Prostate gland (tissue), 2 donors: Measurements from ENCODE around the gene GATAD2B. TPM values are rescaled to one million over a fixed set of nuclear protein-coding genes. Genes with fewer than 3 reads are reported as not detected.
"Not testable (repeated sequence)": the region's sequence is repeated elsewhere in the genome, so short reads cannot be mapped to it uniquely, and the experiment has no call there.

ENCODE experiments used
- DNase-seq: peaks from one replicate; pipeline ENCODE4 v3.0.0-alpha.2; 2019; ENCODE audit warnings: low spot score
- H3K27ac ChIP-seq, 2 donors: fragments of 200-600 bp; sonication (generic); 2 replicates each; pipeline ENCODE4 v1.5.1; 2017 to 2019
- H3K27me3 ChIP-seq: fragments of 200-600 bp; sonication (generic); replicated peaks from 2 replicates; pipeline ENCODE4 v1.5.1; 2019; ENCODE audit not compliant: insufficient read depth
- H3K36me3 ChIP-seq, 2 donors: fragments of 200-600 bp; sonication (generic); 1 replicate in 1 of 2; 2 replicates in 1 of 2; pipeline versions ENCODE4 v1.5.1 to v1.8.1; 2017 to 2019
- H3K4me1 ChIP-seq: fragments of 200-600 bp; sonication (generic); replicated peaks from 2 replicates; pipeline ENCODE4 v1.5.1; 2019
- H3K4me3 ChIP-seq, 2 donors: fragments of 200-600 bp; sonication (generic); 2 replicates each; pipeline ENCODE4 v1.5.1; 2017 to 2019
- H3K9me3 ChIP-seq: fragments of 200-600 bp; sonication (generic); 2 replicates; pipeline ENCODE4 v1.5.1; 2017
- CTCF ChIP-seq, 4 experiments: fragments of 200-600 bp in 2 of 4; fragments of 450-650 bp in 2 of 4; sonication (generic) in 2 of 4; IDR thresholded peaks; 1 replicate in 3 of 4; 2 replicates in 1 of 4; pipeline ENCODE4 v1.5.1; 2016 to 2019; ENCODE audit warnings: antibody characterized with exemption in 4 of 4, mild to moderate bottlenecking in 2 of 4, moderate library complexity in 2 of 4
- POLR2A ChIP-seq: fragments of 450-650 bp; IDR thresholded peaks from one replicate; pipeline ENCODE4 v1.6.1; 2016; ENCODE audit warnings: antibody characterized with exemption, mild to moderate bottlenecking
- POLR2AphosphoS5 ChIP-seq: sonication (generic); formaldehyde crosslinking; IDR thresholded peaks from one replicate; pipeline ENCODE4 v1.6.1; 2017; ENCODE audit warnings: antibody characterized with exemption
- WGBS: methylation state at CpG from one replicate; pipeline ENCODE4 v1.1.5; 2018; 5-methylcytosine and 5-hydroxymethylcytosine counted together
- intact Hi-C: fragments of 100-400 bp; cut with DNase I; formaldehyde crosslinking; loops from one replicate; pipeline ENCODE4 v1.14.2; 2022
- total RNA-seq, 2 donors: library from RNA; depleted of rRNA; stranded (reverse); fragments of >200 nt; gene quantifications; one replicate each; pipeline ENCODE4 v1.1.0, GENCODE V29; 2016

Gene GATAD2B
- total RNA-seq, 2 donors from 2014 or later: 24.5 to 29.7 TPM

GRCh38 chr1:153921080-153921802 is 1.5 kb downstream of the GATAD2B start:
- 18% methylated on average over 3 of the region's 3 CpGs for WGBS
- H3K27ac ChIP-seq: peak overlapping the region in 1 of 2 donors; percentile 95
- no peaks in the 10 kb centered on the region for H3K36me3 ChIP-seq
- no peaks in the 10 kb centered on the region for H3K9me3 ChIP-seq
- no peaks in the 10 kb centered on the region for H3K27me3 ChIP-seq
- no peak for TF ChIP-seq POLR2AphosphoS5
- TF ChIP-seq POLR2A: no peak
- no peak for TF ChIP-seq CTCF (IDR thresholded peaks at IDR 0.05)
- peaks cover 16% of the 10 kb centered on the region for H3K4me1 ChIP-seq
- no peak for DNase-seq
- peak overlapping the region; percentile 71 to 91 for H3K4me3 ChIP-seq
- intact Hi-C loops: no loop called here

DNA sequence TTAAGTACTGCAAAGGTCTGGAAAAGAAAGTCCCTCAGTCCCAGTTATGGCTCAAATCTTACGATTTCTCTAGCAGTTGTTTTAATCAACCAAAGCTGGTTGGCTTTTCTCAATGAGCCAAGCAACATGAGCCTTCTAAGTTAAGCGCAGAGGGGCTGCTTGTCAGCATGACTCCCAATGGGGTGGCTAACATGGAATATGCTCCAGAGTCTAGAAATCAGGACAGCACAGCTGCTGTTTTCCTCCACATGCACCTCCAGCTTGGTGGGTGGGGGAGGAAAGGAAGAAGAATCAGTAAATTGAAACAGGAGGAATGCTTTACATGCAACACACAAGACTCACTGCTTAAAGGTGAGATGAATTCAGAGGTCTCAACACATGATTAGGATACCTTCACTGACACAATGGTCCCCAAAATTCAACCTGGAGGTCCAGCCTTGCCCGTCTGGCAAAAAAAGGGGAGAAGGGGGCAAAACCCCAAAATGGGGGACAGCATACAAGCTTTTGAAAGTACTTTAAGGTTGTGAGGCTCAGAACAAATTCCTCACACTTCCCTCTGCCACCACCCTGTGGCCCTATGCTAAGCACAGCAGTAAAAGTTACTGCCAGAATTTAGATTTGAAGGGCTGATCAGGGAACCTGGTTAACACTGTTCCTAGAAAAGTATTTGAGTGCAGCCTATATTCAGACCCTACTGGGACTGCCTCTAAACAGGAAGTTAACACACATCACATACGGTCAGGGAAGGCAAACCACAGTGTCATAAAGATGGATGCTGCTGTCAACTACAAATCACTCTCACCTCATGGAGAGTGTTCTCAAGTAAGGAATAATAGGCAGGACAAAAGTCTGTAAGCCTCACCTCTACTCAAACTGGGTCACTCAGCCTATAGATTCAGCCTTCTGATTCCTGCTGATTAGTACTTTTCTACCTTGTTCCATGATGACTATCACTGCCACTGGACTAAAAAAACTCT is 2.6 kb downstream of the GATAD2B start:
- H3K4me3 ChIP-seq: no peak overlapping the region
- intact Hi-C loops: no loop called here

DNA sequence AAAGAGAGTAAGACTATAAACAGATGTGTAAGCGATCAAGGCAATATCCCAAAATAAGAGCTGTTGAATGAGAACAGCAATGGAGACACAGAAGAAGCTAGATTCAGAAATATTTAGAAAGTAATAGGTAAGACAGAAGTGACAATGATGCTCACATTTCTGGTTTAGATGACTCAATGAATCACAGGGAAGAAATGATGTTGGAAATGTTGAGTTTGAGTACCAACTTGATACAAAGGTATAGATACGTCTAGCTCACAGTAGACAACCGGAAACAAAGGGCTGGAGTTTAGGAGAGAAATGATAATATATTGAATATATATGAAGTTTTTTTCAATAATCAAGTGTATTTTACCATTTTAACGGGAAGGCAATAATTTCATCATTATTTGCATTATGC is 6.5 kb downstream of the GATAD2B start:
- Histone ChIP-seq H3K27me3 (no peaks in the 10 kb centered on the region), H3K4me3 (no peak overlapping the region), H3K36me3 (no peaks in the 10 kb centered on the region), H3K27ac (no peak overlapping the region), H3K4me1 (peaks cover 12% of the 10 kb centered on the region), H3K9me3 (no peaks in the 10 kb centered on the region)
- no peak for DNase-seq
- intact Hi-C loops: no loop called here
- WGBS: 88% methylated on average over 4 of the region's 4 CpGs
- TF ChIP-seq POLR2A: no peak
- TF ChIP-seq POLR2AphosphoS5: no peak
- no peak for TF ChIP-seq CTCF (IDR thresholded peaks at IDR 0.05)

More for the DNA sequence above, 2.6 kb downstream of the GATAD2B start:
- H3K9me3 ChIP-seq: no peaks in the 10 kb centered on the region
- DNase-seq: no peak
- peak; percentile 27 for TF ChIP-seq POLR2AphosphoS5
- TF ChIP-seq CTCF (IDR thresholded peaks at IDR 0.05): peak in 2 of 4 experiments; percentile 31 to 39
- no peak for TF ChIP-seq POLR2A
- no peaks in the 10 kb centered on the region for H3K36me3 ChIP-seq
- WGBS: 37% methylated on average over 4 of the region's 4 CpGs
- no peak overlapping the region for H3K27ac ChIP-seq
- H3K4me1 ChIP-seq: peaks cover 16% of the 10 kb centered on the region
- H3K27me3 ChIP-seq: no peaks in the 10 kb centered on the region

- H3K9me3 ChIP-seq: no peaks in the 10 kb centered on the region
- DNase-seq: no peak
- H3K4me1 ChIP-seq: no peaks in the 10 kb centered on the region
- TF ChIP-seq POLR2A: no peak
- no peak for TF ChIP-seq POLR2AphosphoS5
- TF ChIP-seq CTCF (IDR thresholded peaks at IDR 0.05): no peak
- no peak overlapping the region for H3K4me3 ChIP-seq
- no peaks in the 10 kb centered on the region for H3K27me3 ChIP-seq
- H3K27ac ChIP-seq: no peak overlapping the region
- 58% methylated on average over 2 of the region's 2 CpGs for WGBS
- intact Hi-C loops: no loop called here
- H3K36me3 ChIP-seq: no peaks in the 10 kb centered on the region
Measured at GRCh38 chr1:153912349-153912748, 10.4 kb downstream of the GATAD2B start.

DNA sequence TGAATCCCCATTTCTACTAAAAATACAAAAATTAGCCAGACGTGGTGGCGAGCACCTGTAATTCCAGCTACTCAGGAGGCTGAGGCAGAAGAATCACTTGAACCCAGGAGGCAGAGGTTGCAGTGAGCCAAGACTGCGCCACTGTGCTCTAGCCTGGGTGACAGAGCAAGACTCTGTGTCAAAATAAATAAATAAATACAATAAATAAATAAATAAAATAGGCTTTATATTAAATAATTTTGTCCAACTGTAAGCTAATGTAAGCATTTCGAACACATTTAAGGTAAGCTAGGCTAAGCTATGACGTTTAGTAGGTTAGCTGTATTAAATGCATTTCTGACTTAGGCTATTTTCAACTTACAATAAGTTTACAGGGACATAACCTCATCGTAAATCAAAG is 12.2 kb downstream of the GATAD2B start:
- H3K36me3 ChIP-seq, DNase-seq, H3K9me3 ChIP-seq, H3K4me1 ChIP-seq, H3K27me3 ChIP-seq, intact Hi-C loops, H3K27ac ChIP-seq, H3K4me3 ChIP-seq: not testable (repeated sequence)
- 78% methylated on average over 6 of the region's 6 CpGs for WGBS
